ENCODE results near the gene DCP1B. TPM values are rescaled to one million over a fixed set of nuclear protein-coding genes. Genes with fewer than 3 reads are reported as not detected.

Gene DCP1B
- total and polyA plus RNA-seq, 4 donors: 3.5 to 5.5 (median 4.6) TPM

DNA sequence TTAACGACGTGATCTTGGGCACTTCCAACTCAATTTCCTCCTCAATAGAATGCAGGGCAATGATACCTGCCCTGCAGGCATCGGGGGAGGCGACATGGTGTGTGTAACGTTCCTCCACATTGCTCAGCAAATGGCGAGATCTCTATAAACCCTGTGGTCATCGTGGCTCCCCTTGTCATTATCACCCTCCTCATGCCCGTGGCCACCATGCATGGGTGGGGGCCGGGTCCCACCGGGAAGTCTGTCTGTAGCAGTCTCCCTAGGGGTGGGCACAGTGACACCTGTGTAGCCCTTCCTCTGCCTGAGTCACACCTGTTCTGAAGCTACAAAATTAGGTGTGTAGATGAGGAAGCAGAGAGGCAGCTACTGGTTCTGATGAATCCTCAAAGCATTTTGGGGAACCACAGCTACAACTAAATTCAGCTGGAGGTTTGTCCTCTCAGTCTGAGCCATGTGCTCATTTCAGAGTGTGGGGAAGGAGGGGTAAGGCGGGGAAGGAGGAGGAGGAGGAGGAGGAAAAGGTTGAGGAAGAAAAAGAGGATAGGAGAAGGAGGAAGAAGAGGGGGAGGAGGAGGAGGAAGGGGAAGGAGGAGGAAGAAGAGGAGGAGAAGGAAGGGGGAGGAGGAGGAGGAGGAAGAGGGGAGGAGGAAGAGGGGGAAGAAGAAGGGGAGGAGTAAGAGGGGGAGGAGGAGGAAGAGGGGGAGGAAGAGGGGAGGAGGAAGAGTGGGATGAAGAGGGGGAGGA lies 74.8 kb downstream of the DCP1B start:
- no peaks in the 10 kb centered on the region for H3K9me3 ChIP-seq (ENCODE audit: control insufficient read depth in 4 of 4, low read length in 3 of 4)
- no peak overlapping the region for H3K4me3 ChIP-seq (ENCODE audit: low read depth in 1 of 3, low read length in 3 of 3)
- H3K36me3 ChIP-seq (ENCODE audit: control insufficient read depth in 4 of 4, insufficient read depth in 3 of 4, low read depth in 1 of 4, low read length in 3 of 4): no peaks in the 10 kb centered on the region
- H3K27me3 ChIP-seq (ENCODE audit: control insufficient read depth in 4 of 4, insufficient read depth in 4 of 4, low read length in 3 of 4): no peaks in the 10 kb centered on the region
- DNase-seq (ENCODE audit: low spot score): no peak
- H3K27ac ChIP-seq (ENCODE audit: low read depth in 1 of 2, low read length in 2 of 2): no peak overlapping the region
- H3K4me1 ChIP-seq (ENCODE audit: control insufficient read depth in 4 of 4, insufficient read depth in 4 of 4, low read length in 3 of 4): peaks cover 0 to 9% (median 5%) of the 10 kb centered on the region in 4 donors
- no peak for TF ChIP-seq YY1 (IDR thresholded peaks at IDR 0.05)
- TF ChIP-seq, protein P1, sequence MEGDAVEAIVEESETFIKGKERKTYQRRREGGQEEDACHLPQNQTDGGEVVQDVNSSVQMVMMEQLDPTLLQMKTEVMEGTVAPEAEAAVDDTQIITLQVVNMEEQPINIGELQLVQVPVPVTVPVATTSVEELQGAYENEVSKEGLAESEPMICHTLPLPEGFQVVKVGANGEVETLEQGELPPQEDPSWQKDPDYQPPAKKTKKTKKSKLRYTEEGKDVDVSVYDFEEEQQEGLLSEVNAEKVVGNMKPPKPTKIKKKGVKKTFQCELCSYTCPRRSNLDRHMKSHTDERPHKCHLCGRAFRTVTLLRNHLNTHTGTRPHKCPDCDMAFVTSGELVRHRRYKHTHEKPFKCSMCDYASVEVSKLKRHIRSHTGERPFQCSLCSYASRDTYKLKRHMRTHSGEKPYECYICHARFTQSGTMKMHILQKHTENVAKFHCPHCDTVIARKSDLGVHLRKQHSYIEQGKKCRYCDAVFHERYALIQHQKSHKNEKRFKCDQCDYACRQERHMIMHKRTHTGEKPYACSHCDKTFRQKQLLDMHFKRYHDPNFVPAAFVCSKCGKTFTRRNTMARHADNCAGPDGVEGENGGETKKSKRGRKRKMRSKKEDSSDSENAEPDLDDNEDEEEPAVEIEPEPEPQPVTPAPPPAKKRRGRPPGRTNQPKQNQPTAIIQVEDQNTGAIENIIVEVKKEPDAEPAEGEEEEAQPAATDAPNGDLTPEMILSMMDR (IDR thresholded peaks at IDR 0.05; ENCODE audit: low read depth, low read length, missing input control): no peak
- WGBS: 87% methylated on average over 11 of the region's 11 CpGs
- no peak overlapping the region for H3K9ac ChIP-seq (ENCODE audit: low read depth in 1 of 2, low read length in 2 of 2)

DNA sequence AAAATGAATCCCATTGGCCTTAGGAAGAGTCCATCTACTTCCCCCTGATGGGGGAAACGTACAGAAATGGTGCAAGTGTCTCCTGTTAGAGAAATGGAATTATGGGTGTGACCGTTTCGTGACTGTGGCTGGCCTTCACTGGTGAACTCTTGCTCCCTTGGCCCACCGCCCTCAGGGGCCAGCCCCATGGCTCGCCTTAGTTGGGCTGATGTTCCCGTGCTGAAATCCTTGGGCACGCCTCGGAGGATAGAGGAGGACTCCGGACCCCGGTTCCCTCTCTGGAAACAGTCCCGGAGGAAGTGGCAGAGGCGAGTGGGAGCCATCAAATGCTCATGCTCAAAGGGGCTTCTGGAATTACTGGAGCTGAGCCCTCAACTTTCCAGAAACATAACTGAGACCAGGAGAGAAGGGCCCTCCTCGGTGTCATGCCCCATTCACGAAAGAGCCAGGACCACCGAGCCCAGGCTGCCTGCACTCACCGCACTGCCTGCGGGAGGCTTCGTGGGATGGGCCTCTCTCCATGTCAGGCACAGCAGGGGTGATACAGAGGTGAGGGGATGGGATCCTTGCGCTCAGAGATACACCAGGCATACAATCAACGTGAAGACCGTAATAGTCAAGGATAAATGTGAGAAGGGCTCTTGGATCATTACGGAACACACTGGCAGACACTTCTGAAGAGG lies 75.7 kb downstream of the DCP1B start:
- Histone ChIP-seq H3K4me3 (ENCODE audit: low read depth in 1 of 3, low read length in 3 of 3) (no peak overlapping the region), H3K27ac (ENCODE audit: low read depth in 1 of 2, low read length in 2 of 2) (no peak overlapping the region), H3K36me3 (ENCODE audit: control insufficient read depth in 4 of 4, insufficient read depth in 3 of 4, low read depth in 1 of 4, low read length in 3 of 4) (no peaks in the 10 kb centered on the region), H3K9me3 (ENCODE audit: control insufficient read depth in 4 of 4, low read length in 3 of 4) (no peaks in the 10 kb centered on the region), H3K4me1 (ENCODE audit: control insufficient read depth in 4 of 4, insufficient read depth in 4 of 4, low read length in 3 of 4) (peaks cover 0 to 9% (median 5%) of the 10 kb centered on the region in 4 donors), H3K9ac (ENCODE audit: low read depth in 1 of 2, low read length in 2 of 2) (no peak overlapping the region), H3K27me3 (ENCODE audit: control insufficient read depth in 4 of 4, insufficient read depth in 4 of 4, low read length in 3 of 4) (no peaks in the 10 kb centered on the region)
- TF ChIP-seq, protein P2, sequence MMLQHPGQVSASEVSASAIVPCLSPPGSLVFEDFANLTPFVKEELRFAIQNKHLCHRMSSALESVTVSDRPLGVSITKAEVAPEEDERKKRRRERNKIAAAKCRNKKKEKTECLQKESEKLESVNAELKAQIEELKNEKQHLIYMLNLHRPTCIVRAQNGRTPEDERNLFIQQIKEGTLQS (IDR thresholded peaks at IDR 0.05): no peak
- TF ChIP-seq JUND (IDR thresholded peaks at IDR 0.05): no peak
- no peak for TF ChIP-seq FOXA2 (IDR thresholded peaks at IDR 0.05)
- TF ChIP-seq HNF4G (IDR thresholded peaks at IDR 0.05): no peak
- TF ChIP-seq NR2F2 (IDR thresholded peaks at IDR 0.05): no peak
- no peak for TF ChIP-seq FOXA1 (IDR thresholded peaks at IDR 0.05)
- TF ChIP-seq EGR1 (IDR thresholded peaks at IDR 0.05; ENCODE audit: low read depth in 2 of 2): no peak
- WGBS: 90% methylated on average over 22 of the region's 22 CpGs
- no peak for DNase-seq (ENCODE audit: low spot score)

DNA sequence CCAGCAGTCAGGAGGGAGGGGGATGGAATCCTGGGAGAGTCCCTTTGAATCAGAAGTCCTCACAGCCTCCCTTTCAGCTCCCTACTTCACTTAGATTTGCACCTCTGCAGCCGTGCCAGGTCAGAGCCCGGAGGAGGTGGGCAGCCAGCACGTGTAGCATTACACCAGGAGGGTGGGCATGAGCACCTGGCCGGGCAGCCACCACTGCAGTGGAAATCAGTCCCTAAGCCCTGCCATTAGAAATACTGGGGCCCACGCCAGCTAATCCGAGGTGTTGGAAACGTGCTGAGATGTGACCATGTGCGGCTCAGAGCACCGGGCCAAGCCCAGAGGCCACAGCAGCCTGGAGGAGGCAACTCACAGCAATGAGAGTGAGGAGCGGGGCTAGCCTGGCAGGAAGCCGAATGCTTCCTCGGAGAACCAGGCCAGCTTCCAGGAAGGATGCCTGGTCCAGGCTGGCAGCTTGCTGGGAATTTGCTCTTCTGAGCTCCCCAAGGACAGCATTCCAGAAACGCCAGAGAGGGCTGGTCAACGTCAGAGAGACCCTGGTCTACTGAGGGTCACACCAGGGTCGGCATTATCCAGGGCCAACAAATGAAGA lies 76.4 kb downstream of the DCP1B start:
- no peak overlapping the region for H3K4me3 ChIP-seq (ENCODE audit: low read depth in 1 of 3, low read length in 3 of 3)
- H3K27ac ChIP-seq (ENCODE audit: low read depth in 1 of 2, low read length in 2 of 2): no peak overlapping the region
- no peaks in the 10 kb centered on the region for H3K9me3 ChIP-seq (ENCODE audit: control insufficient read depth in 4 of 4, low read length in 3 of 4)
- no peaks in the 10 kb centered on the region for H3K27me3 ChIP-seq (ENCODE audit: control insufficient read depth in 4 of 4, insufficient read depth in 4 of 4, low read length in 3 of 4)
- no peaks in the 10 kb centered on the region for H3K36me3 ChIP-seq (ENCODE audit: control insufficient read depth in 4 of 4, insufficient read depth in 3 of 4, low read depth in 1 of 4, low read length in 3 of 4)
- H3K4me1 ChIP-seq (ENCODE audit: control insufficient read depth in 4 of 4, insufficient read depth in 4 of 4, low read length in 3 of 4): peaks cover 0 to 8% (median 5%) of the 10 kb centered on the region in 4 donors
- peak; percentile 22 for DNase-seq (ENCODE audit: low spot score)
- no peak overlapping the region for H3K9ac ChIP-seq (ENCODE audit: low read depth in 1 of 2, low read length in 2 of 2)
- WGBS: 80% methylated on average over 15 of the region's 15 CpGs
- TF ChIP-seq YY1 (IDR thresholded peaks at IDR 0.05) (no peak), EGR1 (IDR thresholded peaks at IDR 0.05; ENCODE audit: low read depth in 2 of 2) (no peak), RXRA (IDR thresholded peaks at IDR 0.05) (no peak), RAD21 (IDR thresholded peaks at IDR 0.05) (no peak), HNF4A (conservative IDR thresholded peaks at IDR 0.05) (no peak), SP1 (IDR thresholded peaks at IDR 0.05) (no peak), JUND (IDR thresholded peaks at IDR 0.05) (no peak), TAF1 (conservative IDR thresholded peaks at IDR 0.05) (no peak), NR2F2 (IDR thresholded peaks at IDR 0.05) (no peak)
- TF ChIP-seq, protein P3, sequence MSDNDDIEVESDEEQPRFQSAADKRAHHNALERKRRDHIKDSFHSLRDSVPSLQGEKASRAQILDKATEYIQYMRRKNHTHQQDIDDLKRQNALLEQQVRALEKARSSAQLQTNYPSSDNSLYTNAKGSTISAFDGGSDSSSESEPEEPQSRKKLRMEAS (IDR thresholded peaks at IDR 0.05): no peak
- TF ChIP-seq, protein P2 (IDR thresholded peaks at IDR 0.05): no peak
- TF ChIP-seq, protein P1 (IDR thresholded peaks at IDR 0.05; ENCODE audit: low read depth, low read length, missing input control): no peak
- TF ChIP-seq, protein P4, sequence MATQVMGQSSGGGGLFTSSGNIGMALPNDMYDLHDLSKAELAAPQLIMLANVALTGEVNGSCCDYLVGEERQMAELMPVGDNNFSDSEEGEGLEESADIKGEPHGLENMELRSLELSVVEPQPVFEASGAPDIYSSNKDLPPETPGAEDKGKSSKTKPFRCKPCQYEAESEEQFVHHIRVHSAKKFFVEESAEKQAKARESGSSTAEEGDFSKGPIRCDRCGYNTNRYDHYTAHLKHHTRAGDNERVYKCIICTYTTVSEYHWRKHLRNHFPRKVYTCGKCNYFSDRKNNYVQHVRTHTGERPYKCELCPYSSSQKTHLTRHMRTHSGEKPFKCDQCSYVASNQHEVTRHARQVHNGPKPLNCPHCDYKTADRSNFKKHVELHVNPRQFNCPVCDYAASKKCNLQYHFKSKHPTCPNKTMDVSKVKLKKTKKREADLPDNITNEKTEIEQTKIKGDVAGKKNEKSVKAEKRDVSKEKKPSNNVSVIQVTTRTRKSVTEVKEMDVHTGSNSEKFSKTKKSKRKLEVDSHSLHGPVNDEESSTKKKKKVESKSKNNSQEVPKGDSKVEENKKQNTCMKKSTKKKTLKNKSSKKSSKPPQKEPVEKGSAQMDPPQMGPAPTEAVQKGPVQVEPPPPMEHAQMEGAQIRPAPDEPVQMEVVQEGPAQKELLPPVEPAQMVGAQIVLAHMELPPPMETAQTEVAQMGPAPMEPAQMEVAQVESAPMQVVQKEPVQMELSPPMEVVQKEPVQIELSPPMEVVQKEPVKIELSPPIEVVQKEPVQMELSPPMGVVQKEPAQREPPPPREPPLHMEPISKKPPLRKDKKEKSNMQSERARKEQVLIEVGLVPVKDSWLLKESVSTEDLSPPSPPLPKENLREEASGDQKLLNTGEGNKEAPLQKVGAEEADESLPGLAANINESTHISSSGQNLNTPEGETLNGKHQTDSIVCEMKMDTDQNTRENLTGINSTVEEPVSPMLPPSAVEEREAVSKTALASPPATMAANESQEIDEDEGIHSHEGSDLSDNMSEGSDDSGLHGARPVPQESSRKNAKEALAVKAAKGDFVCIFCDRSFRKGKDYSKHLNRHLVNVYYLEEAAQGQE (IDR thresholded peaks at IDR 0.05): no peak
